Endothelial cell of umbilical vein (primary cell): ENCODE measurements around the gene ITGB8.

ENCODE experiments used
- CTCF ChIP-seq, 2 donors: IDR thresholded peaks; 1 replicate in 1 of 2; 2 replicates in 1 of 2; pipeline ENCODE4 v1.5.1; 2011; ENCODE audit warnings: low read length in 2 of 2, mild to moderate bottlenecking in 2 of 2, moderate library complexity in 2 of 2, control low read depth in 1 of 2, inconsistent platforms in 1 of 2, low read depth in 1 of 2; ENCODE audit not compliant: insufficient read depth in 1 of 2; ENCODE audit errors: extremely low read depth in 1 of 2
- POLR2AphosphoS5 ChIP-seq: IDR thresholded peaks from 2 replicates; pipeline ENCODE4 v1.6.1; 2012; ENCODE audit warnings: low read depth, mild to moderate bottlenecking, control low read depth, low read length, moderate library complexity; ENCODE audit not compliant: insufficient read depth

- TF ChIP-seq CTCF (IDR thresholded peaks at IDR 0.05; ENCODE audit: extremely low read depth in 1 of 2, insufficient read depth in 1 of 2, low read depth in 1 of 2, low read length in 2 of 2) (no peak), POLR2AphosphoS5 (no peak)
These were observed 17.0 kb downstream of the ITGB8 start for GRCh38 chr7:20347680-20348079.
